ENCODE data around the gene ANKRD17. TPM values are rescaled to one million over a fixed set of nuclear protein-coding genes. Genes with fewer than 3 reads are reported as not detected.

ANKRD17 gene
- total and polyA plus RNA-seq, 2 of the 4 experiments (the other 2 are of a cell fraction) = 28.5 to 75.3 TPM

- Histone ChIP-seq H2BK120ac (ENCODE audit: low read depth, low read length) (peak within 1 kb of the TSS; percentile 17; the same call in 1 of the 2 replicates), H3K9me3 (ENCODE audit: control insufficient read depth, insufficient read depth, low read length) (no peaks in the 10 kb centered on the region), H3K27me3 (ENCODE audit: control insufficient read depth, insufficient read depth, low read length) (no peaks in the 10 kb centered on the region), H3K4ac (ENCODE audit: low read depth, low read length) (peak within 1 kb of the TSS; percentile 64), H4K8ac (ENCODE audit: low read depth in 2 of 2, low read length in 2 of 2) (peak within 1 kb of the TSS; percentile 87 to 94), H3K79me1 (ENCODE audit: low read depth in 1 of 2, low read length in 2 of 2) (peaks cover 13 to 26% of the 10 kb centered on the region in 2 experiments), H3K4me1 (ENCODE audit: control insufficient read depth, insufficient read depth, low read length) (no peaks in the 10 kb centered on the region; the same call in 1 of the 2 replicates), H3K56ac (ENCODE audit: extremely low read depth, insufficient read depth, low read length) (peak within 1 kb of the TSS; percentile 75), H2AK9ac (replicated peaks; ENCODE audit: low read depth, low read length, poor library complexity) (peak within 1 kb of the TSS; percentile 81), H2BK5ac (ENCODE audit: low read depth, low read length, poor library complexity, severe bottlenecking) (peak within 1 kb of the TSS; percentile 63), H4K91ac (ENCODE audit: insufficient read depth, low read depth, low read length) (peak within 1 kb of the TSS; percentile 67), H3K27ac (ENCODE audit: insufficient read depth, low read length) (peak within 1 kb of the TSS; percentile 82), H2AK5ac (ENCODE audit: low read depth, low read length) (peak within 1 kb of the TSS; percentile 31; the same call in 1 of the 2 replicates), H2BK20ac (ENCODE audit: low read depth, low read length) (no peak within 1 kb of the TSS), H3K14ac (replicated peaks; ENCODE audit: low read depth, low read length) (peak within 1 kb of the TSS; percentile 83), H3K9me1 (ENCODE audit: insufficient read depth, low read length) (no peaks in the 10 kb centered on the region), H4K20me1 (ENCODE audit: insufficient read depth, low read length) (no peaks in the 10 kb centered on the region), H2BK15ac (ENCODE audit: low read depth, low read length) (0 out of 3 replicates have a peak within 1 kb of the TSS, but pooled peaks have one; percentile 6), H4K5ac (ENCODE audit: low read depth, low read length) (peak within 1 kb of the TSS; percentile 88), H3K23ac (ENCODE audit: low read depth, low read length) (peak within 1 kb of the TSS; percentile 86), H2AFZ (replicated peaks; ENCODE audit: low read length, poor library complexity) (peak within 1 kb of the TSS; percentile 95), H3K18ac (ENCODE audit: low read depth, low read length) (peak within 1 kb of the TSS; percentile 38), H3K4me2 (ENCODE audit: low read depth, low read length) (peak within 1 kb of the TSS; percentile 99), H3K36me3 (ENCODE audit: control insufficient read depth, insufficient read depth, low read length) (no peaks in the 10 kb centered on the region), H3K4me3 (ENCODE audit: insufficient read depth, low read depth, low read length) (peak within 1 kb of the TSS; percentile 66), H3K9ac (ENCODE audit: low read depth, low read length) (peak within 1 kb of the TSS; percentile 63)
- ChIA-PET CTCF (no interaction called here), POLR2A (ENCODE audit: unreplicated experiment) (no interaction called here)
- in situ Hi-C loops (cut with MboI; ENCODE audit: low sequenced_read_pairs) = no loop called here
- intact Hi-C loops (cut with micrococcal nuclease) = loop anchor here (1.0 to 5.0 kb wide), 2 partner anchors 188 to 238 kb away; no protein-coding TSS in a partner anchor
- peak; percentile 91 for ATAC-seq (ENCODE audit: low read depth)
- dilution Hi-C loops (cut with HindIII; ENCODE audit: low sequenced_read_pairs, unreplicated experiment) = no loop called here
- 2% methylated on average over 26 of the region's 62 CpGs; no CpG with 5 or more reads in 1 of the 2 experiments for WGBS, 2 experiments (ENCODE audit: extremely low coverage in 2 of 2, insufficient read length in 1 of 2)
- 0 out of 2 replicates have a peak, but pooled peaks have one; percentile 59 for TF ChIP-seq MXI1 (IDR thresholded peaks at IDR 0.05; ENCODE audit: borderline replicate concordance, low read depth, low read length)
- TF ChIP-seq, protein P1, sequence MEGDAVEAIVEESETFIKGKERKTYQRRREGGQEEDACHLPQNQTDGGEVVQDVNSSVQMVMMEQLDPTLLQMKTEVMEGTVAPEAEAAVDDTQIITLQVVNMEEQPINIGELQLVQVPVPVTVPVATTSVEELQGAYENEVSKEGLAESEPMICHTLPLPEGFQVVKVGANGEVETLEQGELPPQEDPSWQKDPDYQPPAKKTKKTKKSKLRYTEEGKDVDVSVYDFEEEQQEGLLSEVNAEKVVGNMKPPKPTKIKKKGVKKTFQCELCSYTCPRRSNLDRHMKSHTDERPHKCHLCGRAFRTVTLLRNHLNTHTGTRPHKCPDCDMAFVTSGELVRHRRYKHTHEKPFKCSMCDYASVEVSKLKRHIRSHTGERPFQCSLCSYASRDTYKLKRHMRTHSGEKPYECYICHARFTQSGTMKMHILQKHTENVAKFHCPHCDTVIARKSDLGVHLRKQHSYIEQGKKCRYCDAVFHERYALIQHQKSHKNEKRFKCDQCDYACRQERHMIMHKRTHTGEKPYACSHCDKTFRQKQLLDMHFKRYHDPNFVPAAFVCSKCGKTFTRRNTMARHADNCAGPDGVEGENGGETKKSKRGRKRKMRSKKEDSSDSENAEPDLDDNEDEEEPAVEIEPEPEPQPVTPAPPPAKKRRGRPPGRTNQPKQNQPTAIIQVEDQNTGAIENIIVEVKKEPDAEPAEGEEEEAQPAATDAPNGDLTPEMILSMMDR (conservative IDR thresholded peaks at IDR 0.05; ENCODE audit: low read depth, low read length) = no peak
- no peak for TF ChIP-seq NFE2L2 (IDR thresholded peaks at IDR 0.05; ENCODE audit: low read depth, low read length)
- TF ChIP-seq CEBPB (IDR thresholded peaks at IDR 0.05; ENCODE audit: low read depth, low read length) = peak; percentile 100
- peak; percentile 29; the same call in 1 of the 2 replicates for TF ChIP-seq USF2 (IDR thresholded peaks at IDR 0.05; ENCODE audit: low read depth, low read length)
- peak; percentile 65 for TF ChIP-seq POLR2A (IDR thresholded peaks at IDR 0.05; ENCODE audit: low read depth, low read length)
- TF ChIP-seq BHLHE40 (IDR thresholded peaks at IDR 0.05; ENCODE audit: low read depth, low read length) = peak; percentile 45; the same call in 1 of the 2 replicates
- DNase-seq = peak; percentile 99
- TSS peak; percentile 30 for BruUV-seq (replicated peaks)
Observed at GRCh38 chr4:73069338-73070073, 189.1 kb downstream of the ANKRD17 start, which contains the start of gene COX18. TSS of gene COX18 (minus strand) at chr4:73069716. CDS start at chr4:73069649, 67 bp downstream.

Measured in IMR-90 (cell line).